HepG2 (cell line): Measurements from ENCODE around the gene DAPK1. TPM values are rescaled to one million over a fixed set of nuclear protein-coding genes. Genes with fewer than 3 reads are reported as not detected.
A peak's percentile ranks its signal among the peaks of the same experiment; 100 is the strongest.

Experiments
- ATF6 ChIP-seq: sonication (generic); formaldehyde crosslinking; conservative IDR thresholded peaks from 2 replicates; pipeline ENCODE4 v1.4.0; 2020; ENCODE audit warnings: missing genetic modification reagents
- BCL3 ChIP-seq: sonication (generic); formaldehyde crosslinking; IDR thresholded peaks from 2 replicates; pipeline ENCODE4 v1.5.1; 2020; ENCODE audit warnings: mild to moderate bottlenecking, missing genetic modification reagents, moderate library complexity
- FOXP1 ChIP-seq, 2 experiments: fragments of 450-650 bp in 1 of 2; IDR thresholded peaks; 2 replicates each; pipeline ENCODE4 v1.6.1; 2017 to 2018; ENCODE audit warnings: antibody characterized with exemption in 1 of 2
- HDAC6 ChIP-seq: fragments of 200-600 bp; sonication (generic); IDR thresholded peaks from 2 replicates; pipeline ENCODE4 v1.7.0; 2017; ENCODE audit warnings: mild to moderate bottlenecking, antibody characterized with exemption, low read length, low read depth
- ISL2 ChIP-seq: sonication (generic); formaldehyde crosslinking; IDR thresholded peaks from 2 replicates; pipeline ENCODE4 v1.5.0; 2020; ENCODE audit warnings: missing genetic modification reagents
- KDM6A ChIP-seq: IDR thresholded peaks from 2 replicates; pipeline ENCODE4 v1.6.1; 2016; ENCODE audit warnings: low read depth
- MZF1 ChIP-seq: sonication (generic); formaldehyde crosslinking; IDR thresholded peaks from 2 replicates; pipeline ENCODE4 v1.8.1; 2023; ENCODE audit warnings: mild to moderate bottlenecking, missing genetic modification reagents, borderline replicate concordance
- NR2F6 ChIP-seq, 2 experiments: IDR thresholded peaks; 2 replicates each; pipeline ENCODE4 v1.6.1; 2016; ENCODE audit warnings: antibody characterized with exemption in 1 of 2, mild to moderate bottlenecking in 1 of 2
- PAWR ChIP-seq: sonication (generic); formaldehyde crosslinking; IDR thresholded peaks from 2 replicates; pipeline ENCODE4 v1.4.0; 2020; ENCODE audit warnings: missing genetic modification reagents, mild to moderate bottlenecking, borderline replicate concordance
- POLR2G ChIP-seq: fragments of 200-400 bp; formaldehyde crosslinking; IDR thresholded peaks from 2 replicates; pipeline ENCODE4 v1.6.1; 2018; ENCODE audit warnings: mild to moderate bottlenecking, low read depth, low read length, moderate library complexity
- SAP130 ChIP-seq: IDR thresholded peaks from 2 replicates; pipeline ENCODE4 v1.6.1; 2016; ENCODE audit warnings: low read depth
- SIN3B ChIP-seq: fragments of 150-350 bp; IDR thresholded peaks from 2 replicates; pipeline ENCODE4 v1.6.1; 2014; ENCODE audit warnings: low read length
- SP5 ChIP-seq: IDR thresholded peaks from 2 replicates; pipeline ENCODE4 v1.6.1; 2016; ENCODE audit warnings: low read depth, borderline replicate concordance
- TRIM24 ChIP-seq: sonication (generic); formaldehyde crosslinking; IDR thresholded peaks from 2 replicates; pipeline ENCODE4 v1.8.0; 2022; ENCODE audit warnings: mild to moderate bottlenecking, missing genetic modification reagents
- ZBTB3 ChIP-seq: sonication (generic); formaldehyde crosslinking; IDR thresholded peaks from 2 replicates; pipeline ENCODE4 v1.4.0; 2020; ENCODE audit warnings: low read depth, mild to moderate bottlenecking, moderate library complexity, missing genetic modification reagents, borderline replicate concordance
- ZNF512B ChIP-seq: sonication (generic); formaldehyde crosslinking; IDR thresholded peaks from 2 replicates; pipeline ENCODE4 v1.5.1; 2020; ENCODE audit warnings: missing genetic modification reagents, mild to moderate bottlenecking, borderline replicate concordance
- ZNF572 ChIP-seq: sonication (generic); formaldehyde crosslinking; IDR thresholded peaks from 2 replicates; pipeline ENCODE4 v1.5.1; 2020; ENCODE audit warnings: mild to moderate bottlenecking, missing genetic modification reagents
- polyA plus RNA-seq, 8 experiments: library from polyadenylated mRNA; depleted of rRNA in 3 of 8; stranded (reverse) in 7 of 8; unstranded in 1 of 8; fragments of >200 nt; fragmentation: Illumina TruSeq in 4 of 8; extraction: Trizol in 4 of 8; gene quantifications; 2 replicates each; pipeline versions ENCODE4 v1.2.1 to v1.2.3, GENCODE V29; 2011 to 2016; ENCODE audit warnings: low read depth in 4 of 8, missing spikeins in 1 of 8, mixed read lengths in 1 of 8; ENCODE audit not compliant: insufficient read depth in 1 of 8
- total RNA-seq, 5 experiments: library from RNA; depleted of rRNA; stranded (reverse); fragments of >200 nt; fragmentation: Illumina TruSeq; extraction: Trizol; gene quantifications; 2 replicates each; pipeline ENCODE4 v1.2.3, GENCODE V29; 2016; ENCODE audit warnings: low read depth in 1 of 5
- TF ChIP-seq, protein P1 (sequence below): sonication (generic); formaldehyde crosslinking; IDR thresholded peaks from 2 replicates; pipeline ENCODE4 v1.4.0; 2020; ENCODE audit warnings: mild to moderate bottlenecking, missing genetic modification reagents, borderline replicate concordance

The DAPK1 gene
- total and polyA plus RNA-seq, 2 of the 13 experiments (the other 11 are each of a cell fraction or from before 2014, with no cell fraction given) = 35.7 to 35.9 TPM

- TF ChIP-seq ATF6 (CRISPR knock-in tag) (no peak), NR2F6 (IDR thresholded peaks at IDR 0.05) (no peak), NR2F6 (CRISPR knock-in tag; IDR thresholded peaks at IDR 0.05) (peak; percentile 34; the same call in 1 of the 2 replicates), BCL3 (CRISPR knock-in tag) (peak; percentile 82; the same call in 1 of the 2 replicates), FOXP1 (IDR thresholded peaks at IDR 0.05) (no peak), FOXP1 (CRISPR knock-in tag; IDR thresholded peaks at IDR 0.05) (no peak), POLR2G (peak; percentile 85), SAP130 (CRISPR knock-in tag) (peak; percentile 80), HDAC6 (no peak), ZNF572 (CRISPR knock-in tag) (peak; percentile 50; the same call in 1 of the 2 replicates), ZBTB3 (CRISPR knock-in tag) (no peak), PAWR (CRISPR knock-in tag) (peak; percentile 84; the same call in 1 of the 2 replicates), SIN3B (no peak), SP5 (no peak; the same call in 1 of the 2 replicates), KDM6A (CRISPR knock-in tag) (no peak), MZF1 (CRISPR knock-in tag) (no peak), ISL2 (CRISPR knock-in tag) (peak; percentile 85), TRIM24 (CRISPR knock-in tag) (no peak), ZNF512B (no peak)
- TF ChIP-seq, protein P1, sequence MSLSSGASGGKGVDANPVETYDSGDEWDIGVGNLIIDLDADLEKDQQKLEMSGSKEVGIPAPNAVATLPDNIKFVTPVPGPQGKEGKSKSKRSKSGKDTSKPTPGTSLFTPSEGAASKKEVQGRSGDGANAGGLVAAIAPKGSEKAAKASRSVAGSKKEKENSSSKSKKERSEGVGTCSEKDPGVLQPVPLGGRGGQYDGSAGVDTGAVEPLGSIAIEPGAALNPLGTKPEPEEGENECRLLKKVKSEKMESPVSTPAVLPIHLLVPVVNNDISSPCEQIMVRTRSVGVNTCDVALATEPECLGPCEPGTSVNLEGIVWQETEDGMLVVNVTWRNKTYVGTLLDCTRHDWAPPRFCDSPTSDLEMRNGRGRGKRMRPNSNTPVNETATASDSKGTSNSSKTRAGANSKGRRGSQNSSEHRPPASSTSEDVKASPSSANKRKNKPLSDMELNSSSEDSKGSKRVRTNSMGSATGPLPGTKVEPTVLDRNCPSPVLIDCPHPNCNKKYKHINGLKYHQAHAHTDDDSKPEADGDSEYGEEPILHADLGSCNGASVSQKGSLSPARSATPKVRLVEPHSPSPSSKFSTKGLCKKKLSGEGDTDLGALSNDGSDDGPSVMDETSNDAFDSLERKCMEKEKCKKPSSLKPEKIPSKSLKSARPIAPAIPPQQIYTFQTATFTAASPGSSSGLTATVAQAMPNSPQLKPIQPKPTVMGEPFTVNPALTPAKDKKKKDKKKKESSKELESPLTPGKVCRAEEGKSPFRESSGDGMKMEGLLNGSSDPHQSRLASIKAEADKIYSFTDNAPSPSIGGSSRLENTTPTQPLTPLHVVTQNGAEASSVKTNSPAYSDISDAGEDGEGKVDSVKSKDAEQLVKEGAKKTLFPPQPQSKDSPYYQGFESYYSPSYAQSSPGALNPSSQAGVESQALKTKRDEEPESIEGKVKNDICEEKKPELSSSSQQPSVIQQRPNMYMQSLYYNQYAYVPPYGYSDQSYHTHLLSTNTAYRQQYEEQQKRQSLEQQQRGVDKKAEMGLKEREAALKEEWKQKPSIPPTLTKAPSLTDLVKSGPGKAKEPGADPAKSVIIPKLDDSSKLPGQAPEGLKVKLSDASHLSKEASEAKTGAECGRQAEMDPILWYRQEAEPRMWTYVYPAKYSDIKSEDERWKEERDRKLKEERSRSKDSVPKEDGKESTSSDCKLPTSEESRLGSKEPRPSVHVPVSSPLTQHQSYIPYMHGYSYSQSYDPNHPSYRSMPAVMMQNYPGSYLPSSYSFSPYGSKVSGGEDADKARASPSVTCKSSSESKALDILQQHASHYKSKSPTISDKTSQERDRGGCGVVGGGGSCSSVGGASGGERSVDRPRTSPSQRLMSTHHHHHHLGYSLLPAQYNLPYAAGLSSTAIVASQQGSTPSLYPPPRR (CRISPR knock-in tag) = no peak
These were observed 228.4 kb downstream of the DAPK1 start, which contains the start of gene CTSL (continued) for GRCh38 chr9:87725900-87726709.
